Stimulated activated CD4-positive, alpha-beta T cell treated with anti-CD3 and anti-CD28 coated beads, Interleukin-15, amount 100 ng/mL, for 24 hours (primary cell): ENCODE measurements around the gene GATAD1.
A peak's percentile ranks its signal among the peaks of the same experiment; 100 is the strongest.
"Not testable (repeated sequence)": the region's sequence is repeated elsewhere in the genome, so short reads cannot be mapped to it uniquely, and the experiment has no call there.

Source experiments
- DNase-seq: peaks from one replicate; pipeline ENCODE4 v3.0.0-alpha.2; 2020

GATAD1 gene

DNA sequence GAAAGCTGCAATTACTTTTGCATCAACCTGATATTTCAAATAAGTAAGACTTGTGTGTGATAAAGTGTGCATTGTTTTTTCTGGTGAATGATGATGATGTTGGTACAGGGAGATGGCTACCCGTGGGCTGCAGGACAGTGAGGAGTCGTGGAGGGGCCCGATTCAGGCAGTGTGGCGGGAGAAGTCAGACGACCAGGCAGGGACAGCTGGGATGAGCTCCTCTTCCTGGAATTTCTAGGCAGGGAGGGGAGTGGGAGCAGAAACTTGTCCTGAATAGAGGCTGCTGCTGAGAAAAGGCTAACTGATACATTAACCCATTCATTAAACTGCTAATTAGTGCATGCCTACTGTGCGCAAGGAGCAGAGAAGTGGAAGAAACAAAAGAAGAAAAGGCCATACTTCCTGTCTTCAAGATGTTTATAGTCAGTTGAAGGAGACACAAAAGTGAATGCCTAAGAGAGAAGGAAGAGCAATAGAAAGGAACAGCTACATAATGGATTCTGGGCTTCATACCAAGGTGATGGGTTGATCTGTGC lies 9.3 kb upstream of the GATAD1 start:
- no peak for DNase-seq

DNA sequence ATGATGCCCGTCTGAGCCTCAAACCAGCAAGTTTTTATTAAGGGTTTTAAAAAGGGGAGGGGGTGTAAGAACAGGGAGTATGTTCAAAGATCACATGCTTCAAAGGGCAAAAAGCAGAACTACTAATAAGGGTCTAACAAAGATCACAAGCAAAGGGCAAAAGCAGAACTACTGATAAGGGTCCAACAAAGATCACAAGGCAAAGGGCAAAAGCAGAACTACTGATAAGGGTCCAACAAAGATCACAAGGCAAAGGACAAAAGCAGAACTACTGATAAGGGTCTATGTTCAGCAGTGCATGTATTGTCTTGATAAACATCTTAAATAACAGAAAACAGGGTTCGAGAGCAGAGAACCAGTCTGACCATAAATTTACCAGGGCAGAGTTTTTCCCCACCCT lies 4.6 kb upstream of the GATAD1 start:
- DNase-seq, result not testable (repeated sequence)

DNA sequence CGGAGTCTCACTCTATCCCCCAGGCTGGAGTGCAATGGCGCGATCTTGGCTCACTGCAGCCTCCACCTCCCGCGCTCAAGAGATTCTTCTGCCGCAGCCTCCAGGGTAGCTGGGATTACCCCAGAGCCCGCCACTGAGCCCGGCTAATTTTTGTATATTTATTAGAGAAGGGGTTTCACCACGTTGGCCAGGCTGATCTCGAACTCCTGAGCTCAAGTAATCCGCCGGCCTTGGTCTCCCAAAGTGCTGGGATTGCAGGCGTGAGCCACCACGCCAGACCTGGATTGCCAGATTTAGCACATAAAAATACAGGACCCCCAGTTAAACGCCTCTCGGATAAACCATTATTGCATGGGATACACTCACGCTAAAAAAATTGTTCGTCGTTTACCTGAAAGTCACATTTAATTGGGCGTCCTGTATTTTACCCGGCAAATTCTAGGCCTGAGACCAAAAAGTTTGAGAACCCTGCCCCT lies 375 bp upstream of the GATAD1 start:
- no peak for DNase-seq

DNA sequence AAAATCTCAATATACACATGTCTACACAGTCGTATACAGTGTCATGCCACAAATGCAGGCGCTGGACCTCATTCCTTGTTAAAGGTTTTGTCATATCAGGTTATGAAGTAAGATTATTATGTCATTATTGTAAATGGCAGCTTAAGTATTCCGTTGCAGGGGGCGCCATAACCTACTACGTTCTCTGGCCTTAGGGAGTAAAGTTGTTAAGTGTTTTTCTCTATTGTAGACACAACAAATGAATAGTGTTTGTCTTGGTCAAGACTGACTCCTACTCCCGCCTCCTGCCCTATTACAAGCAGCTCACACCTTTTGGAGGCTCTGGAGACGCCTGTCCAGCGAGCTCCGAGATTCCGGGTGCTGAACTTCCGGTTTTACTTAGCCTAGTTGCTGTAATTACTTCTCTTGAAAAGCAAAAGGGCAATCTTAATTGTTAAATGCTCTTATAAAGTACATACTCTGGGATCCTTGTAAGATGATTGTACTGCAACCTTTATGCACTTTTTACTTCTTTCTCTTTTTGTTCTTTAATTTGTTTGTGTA lies 994 bp downstream of the GATAD1 start:
- DNase-seq, result peak; percentile 56

DNA sequence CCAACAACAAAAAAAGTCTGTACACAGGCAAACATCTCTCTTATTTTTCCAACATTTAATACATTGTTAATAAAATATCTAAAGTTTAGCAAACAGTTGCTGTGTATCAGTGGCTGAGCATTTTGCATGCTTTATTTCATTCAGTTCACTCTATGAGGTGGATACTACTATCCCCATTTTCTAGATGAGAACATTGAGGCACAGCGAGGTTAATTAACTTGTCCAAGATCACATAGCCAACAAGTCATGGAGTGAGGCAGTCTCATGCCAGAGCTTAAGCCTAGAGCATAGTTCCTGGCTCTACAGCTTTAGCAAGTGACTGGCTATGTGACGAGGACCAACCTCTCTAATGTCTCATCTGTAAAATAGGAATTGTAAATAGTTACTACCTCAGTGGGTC lies 4.4 kb downstream of the GATAD1 start:
- DNase-seq, result no peak

DNA sequence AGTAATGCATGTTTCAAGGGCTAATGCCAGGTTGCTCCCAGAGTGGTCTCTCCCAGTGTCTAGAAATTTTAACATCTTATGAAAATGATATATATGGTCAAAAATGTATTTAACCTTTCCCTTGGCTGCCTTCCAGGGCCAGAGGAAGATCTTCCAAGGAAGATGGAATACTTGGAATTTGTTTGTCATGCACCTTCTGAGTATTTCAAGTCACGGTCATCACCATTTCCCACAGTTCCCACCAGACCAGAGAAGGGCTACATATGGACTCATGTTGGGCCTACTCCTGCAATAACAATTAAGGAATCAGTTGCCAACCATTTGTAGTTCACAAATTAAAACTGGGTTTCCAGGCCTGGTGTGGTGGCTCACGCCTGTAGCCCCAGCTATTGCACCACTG lies 9.0 kb downstream of the GATAD1 start:
- no peak for DNase-seq

DNA sequence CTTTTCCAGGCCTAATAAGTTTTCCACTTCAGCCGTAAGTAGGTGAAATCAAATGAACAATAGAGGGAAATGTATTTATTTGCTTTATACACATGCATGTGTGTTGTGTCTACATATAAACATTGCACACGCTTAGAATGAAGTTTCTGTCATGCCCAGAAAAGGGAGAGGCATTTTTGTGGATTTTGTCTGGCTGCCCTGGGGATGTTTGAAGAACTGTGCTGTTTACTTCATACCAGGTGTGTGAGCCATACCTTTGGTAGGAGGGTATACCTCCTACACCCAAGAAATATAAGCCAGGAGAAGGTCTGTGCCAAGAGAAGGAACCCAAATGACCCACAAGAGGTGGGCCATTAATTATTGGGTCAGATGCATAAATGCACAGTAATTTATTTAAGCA lies 12.8 kb downstream of the GATAD1 start:
- DNase-seq, result no peak

DNA sequence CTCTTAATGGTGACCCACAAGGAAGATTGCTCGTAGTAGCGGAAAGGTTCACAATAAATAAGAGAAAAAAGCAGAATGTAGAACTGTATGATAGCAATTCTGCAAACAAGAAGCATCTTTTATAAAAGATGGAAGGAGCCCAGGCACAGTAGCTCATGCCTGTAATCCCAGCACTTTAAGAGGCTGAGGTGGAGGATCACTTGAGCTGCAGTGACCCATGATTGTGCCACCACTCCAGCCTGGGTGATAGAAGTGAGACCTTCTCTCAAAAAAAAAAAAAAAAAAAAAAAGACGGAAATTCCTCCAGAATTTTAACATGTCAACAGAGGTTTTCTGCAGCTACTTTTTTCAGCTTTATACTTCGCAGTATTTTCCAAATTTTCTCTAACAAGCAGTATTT lies 13.2 kb downstream of the GATAD1 start:
- DNase-seq, result no peak

DNA sequence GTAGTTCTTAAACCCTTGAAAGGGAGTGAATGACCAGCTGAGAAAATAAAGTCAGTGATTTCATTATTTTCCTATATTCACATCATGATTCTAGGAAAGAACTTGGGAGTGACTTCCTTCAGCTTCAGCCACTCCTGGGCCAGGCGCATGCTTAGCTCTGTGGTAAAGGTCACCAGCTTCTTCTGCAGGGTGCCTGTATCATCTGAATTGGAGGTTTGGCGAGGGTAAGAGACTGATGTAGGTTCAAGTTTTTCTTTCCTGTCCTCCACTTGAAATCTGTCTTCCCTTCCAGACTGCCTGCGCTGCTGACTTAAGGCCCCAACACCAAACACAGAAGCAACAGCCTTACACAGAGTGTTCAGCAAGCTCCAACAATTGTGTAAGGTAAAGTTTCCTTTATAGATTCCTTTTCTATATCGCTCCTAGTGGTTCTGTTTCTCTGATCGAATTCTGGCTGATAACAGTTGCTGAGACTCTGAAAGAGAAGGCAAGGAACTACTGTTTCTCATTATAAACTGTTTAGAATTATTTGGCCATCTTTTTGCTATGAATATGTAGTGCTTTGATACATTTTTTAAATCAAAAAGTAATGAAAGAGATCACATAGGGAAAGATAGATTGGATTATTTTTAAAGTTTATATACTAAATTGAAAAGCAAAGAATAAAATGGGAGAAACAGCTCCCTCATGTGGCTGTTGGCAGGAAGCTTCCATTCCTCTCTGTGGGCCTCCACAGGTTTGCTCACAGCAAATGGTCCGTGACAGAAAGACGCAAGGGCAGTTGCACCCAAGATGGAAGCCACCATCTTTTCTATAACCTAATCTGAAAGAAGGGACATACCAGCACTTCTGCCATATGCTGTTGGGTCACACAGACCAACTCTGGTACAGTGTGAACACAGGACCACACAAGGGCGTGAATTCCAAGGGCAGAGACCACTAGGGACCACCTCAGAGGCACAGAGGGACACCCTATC lies 14.0 kb downstream of the GATAD1 start:
- DNase-seq, result peak; percentile 29

DNA sequence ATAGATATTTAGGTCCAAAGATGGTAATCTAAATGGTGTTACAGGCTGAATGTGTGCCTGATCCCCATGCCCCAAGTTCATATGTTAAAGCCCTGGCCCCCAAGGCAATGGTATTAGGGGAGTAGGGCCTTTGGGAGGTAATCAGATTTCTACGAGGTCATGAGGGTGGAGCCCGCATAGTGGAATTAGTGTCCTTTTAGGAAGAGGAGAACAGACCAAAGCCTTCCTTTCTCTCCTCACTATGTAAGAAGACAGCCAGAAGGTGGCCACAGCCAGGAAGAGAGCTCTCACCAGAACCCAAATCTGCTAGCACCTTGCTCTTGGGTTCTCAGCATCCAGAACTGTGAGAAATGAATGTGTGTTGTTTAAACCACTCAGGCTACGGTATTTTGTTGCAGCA lies 15.3 kb downstream of the GATAD1 start:
- DNase-seq, result no peak

DNA sequence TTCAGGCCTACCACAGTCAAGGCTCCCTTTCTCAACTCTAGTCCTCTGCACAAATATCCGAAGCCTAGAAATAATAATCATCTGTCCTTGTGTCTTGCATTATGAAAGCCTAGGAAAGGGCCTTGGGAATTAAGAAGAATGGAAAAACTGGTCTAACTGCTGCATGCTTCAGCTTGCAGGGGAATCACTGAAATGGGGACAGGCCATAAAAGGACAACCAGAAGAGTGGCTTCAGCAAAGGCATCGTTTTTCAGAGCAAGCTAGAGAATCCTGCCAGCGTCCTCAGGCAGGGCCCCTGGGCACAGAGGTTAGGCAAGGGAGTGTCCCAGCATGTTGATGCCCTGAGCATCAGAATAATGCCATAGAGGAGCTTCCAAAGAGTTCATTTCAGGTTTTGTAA lies 17.2 kb downstream of the GATAD1 start:
- no peak for DNase-seq

DNA sequence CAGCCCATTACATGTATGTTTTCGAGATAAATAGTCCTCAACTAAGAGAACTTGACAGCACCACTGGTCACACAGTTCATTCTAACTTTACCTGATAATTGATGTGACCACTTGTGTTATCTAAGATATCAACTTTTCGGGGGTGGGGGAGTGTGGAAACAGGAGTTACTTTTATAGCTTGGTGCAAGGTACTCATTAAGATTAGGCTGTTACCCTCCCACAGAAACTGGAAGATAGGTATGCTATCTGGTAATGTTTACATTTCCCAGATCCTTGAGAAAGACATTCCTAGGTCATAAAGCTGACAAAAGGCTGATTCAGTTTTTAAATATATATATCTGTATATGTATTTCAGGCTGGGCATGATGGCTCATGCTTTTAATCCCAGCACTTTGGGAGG lies 19.4 kb downstream of the GATAD1 start:
- DNase-seq, result no peak

DNA sequence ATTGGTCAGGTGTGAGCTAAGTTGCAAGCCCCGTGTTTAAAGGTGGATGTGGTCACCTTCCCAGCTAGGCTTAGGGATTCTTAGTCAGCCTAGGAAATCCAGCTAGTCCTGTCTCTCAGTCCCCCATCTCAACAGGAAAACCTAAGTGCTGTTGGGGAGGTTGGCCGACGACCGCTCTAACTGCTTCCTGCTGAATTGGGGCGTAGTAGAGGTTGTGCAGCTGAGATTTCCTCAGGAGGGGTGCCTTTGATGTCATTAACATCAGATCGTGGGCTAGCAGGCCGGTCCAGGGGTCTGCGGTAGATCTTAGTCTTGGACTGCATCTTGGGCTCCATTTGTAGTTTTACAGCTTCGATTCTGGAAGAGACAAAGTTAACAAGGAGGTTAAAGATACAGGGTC lies 21.3 kb downstream of the GATAD1 start:
- not testable (repeated sequence) for DNase-seq

DNA sequence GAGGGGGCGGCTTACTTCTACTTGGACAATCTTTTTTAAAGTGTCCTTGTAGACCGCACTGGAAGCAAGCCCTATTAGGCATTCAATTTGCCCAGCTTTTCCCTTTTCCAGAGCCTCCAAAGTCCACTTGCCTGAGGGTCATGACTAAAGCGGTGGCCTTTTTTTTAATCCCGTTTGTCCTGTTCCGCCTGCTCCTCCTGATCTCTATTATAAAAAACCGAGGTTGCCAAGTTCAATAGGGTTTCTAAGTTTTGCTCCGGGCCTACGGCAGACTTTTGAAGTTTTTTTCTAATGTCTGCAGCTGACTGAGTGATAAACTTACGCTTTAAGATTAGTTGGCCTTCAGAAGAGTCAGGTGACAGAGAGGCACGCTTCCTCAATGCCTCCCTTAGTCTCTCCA lies 26.7 kb downstream of the GATAD1 start:
- DNase-seq, result not testable (repeated sequence)

DNA sequence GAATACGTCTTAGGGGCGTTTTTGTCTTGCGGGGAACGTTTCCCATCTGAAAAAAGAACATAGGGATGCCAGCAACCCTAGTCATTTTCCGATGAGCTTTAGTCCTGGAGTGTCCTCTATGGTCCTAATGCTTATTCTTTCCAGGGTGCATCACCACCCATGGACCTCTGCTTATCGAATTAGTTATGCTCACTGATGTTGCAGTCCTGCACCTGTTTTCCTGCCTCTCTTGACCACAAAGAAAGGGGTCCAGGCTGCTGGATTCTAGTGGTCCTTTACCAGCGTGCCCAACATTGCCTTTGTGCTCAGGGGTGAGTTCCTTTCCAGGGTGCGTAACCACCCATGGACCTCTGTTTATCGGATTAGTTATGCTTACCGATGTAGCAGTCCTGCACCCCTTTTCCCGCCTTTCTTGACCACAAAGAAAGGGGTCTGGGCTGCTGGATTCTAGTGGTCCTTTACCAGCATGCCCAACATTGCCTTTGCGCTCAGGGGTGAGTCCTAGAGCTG lies 28.0 kb downstream of the GATAD1 start:
- DNase-seq, result not testable (repeated sequence)

DNA sequence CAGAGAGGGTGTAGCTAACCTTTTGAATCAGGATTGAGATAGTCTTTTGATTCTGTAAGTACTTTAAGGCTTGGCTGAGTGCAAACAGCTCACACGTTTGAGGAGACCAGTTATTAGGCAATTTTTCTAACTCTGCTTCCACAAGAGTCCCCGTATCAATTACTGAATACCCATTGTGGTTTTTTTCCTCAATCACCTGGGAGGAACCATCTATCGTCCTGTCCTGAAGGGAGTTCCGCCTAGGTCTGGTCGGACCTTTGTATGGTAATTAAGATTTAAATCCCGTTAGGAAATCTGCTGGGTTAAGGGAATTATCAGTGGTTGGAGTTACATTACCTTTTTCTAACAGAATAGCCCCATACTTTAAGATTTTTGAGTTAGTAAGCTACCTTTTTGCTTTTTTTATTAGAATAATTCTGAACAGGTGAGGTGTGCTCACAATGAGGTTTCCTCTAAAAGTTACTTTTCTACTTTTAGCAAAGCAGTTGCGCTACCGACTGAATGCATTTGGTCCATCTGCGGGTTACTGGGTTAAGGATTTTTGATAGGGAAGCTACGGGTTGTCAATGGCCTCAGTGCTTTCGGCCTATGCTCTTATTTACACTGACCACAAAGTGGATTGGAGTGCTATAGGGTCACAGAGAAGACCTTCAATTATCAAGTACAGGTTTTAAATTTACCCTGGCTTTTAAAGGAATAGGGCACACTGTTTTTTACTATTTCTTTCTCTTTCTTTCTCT lies 28.7 kb downstream of the GATAD1 start:
- DNase-seq, result not testable (repeated sequence)

DNA sequence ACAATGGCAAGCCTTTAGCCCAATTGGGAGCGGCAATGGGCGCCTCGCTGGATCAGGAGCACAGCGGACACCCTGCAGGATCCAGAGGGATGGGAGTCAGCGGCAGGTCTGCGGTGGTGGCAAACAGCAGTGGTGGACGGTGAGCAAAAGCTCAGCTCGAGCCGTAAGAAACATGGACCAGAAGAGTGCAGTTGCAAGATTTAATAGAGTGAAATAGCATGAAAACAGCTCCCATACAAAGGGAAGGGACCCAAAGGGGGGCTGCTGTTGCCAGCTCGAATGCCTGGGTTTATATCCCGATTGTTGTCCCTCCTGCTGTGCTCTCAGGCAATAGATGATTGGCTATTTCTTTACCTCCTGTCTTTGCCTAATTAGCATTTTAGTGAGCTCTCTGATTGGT lies 30.4 kb downstream of the GATAD1 start, which contains the start of gene ERVW-1:
Gene ERVW-1 (minus strand): TSS at position 266 of the 400 bp plus-strand sequence. CDS start 7,565 bp downstream, outside the sequence.
- DNase-seq, result not testable (repeated sequence)

DNA sequence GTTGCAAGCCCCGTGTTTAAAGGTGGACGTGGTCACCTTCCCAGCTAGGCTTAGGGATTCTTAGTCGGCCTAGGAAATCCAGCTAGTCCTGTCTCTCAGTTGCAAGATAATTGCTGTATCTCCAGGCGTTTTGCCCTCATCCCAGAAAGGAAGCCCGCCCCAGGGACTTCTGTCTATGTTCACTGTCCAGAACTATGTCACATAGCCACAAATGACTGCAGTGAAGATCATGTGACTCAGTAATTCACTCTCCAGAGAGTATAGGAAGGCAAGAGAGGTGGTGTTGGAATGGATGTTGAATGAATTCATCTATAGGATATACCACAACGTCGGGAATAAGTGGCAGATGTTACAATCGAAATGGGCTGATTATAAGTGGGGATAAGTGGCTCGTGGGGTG lies 30.8 kb downstream of the GATAD1 start:
- DNase-seq, result no peak

DNA sequence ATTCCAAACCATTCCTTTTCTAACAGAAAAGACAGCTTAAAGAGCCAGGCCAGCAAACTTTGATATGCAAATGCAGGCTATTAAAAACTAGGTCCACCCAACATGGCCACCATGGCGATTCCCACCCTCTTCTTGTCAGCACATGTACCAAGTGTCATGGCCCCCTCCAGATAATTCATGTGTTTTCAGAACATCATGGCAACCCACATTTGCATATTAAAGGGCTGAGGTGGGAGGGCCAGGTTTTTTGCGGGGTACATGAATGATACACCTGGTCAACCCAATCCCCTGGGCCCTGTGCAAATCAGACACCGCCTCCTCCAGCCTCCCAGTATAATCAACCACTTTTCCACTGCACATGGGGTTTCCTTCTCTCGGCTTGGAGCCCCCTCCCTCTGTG lies 31.4 kb downstream of the GATAD1 start:
- DNase-seq, result no peak

DNA sequence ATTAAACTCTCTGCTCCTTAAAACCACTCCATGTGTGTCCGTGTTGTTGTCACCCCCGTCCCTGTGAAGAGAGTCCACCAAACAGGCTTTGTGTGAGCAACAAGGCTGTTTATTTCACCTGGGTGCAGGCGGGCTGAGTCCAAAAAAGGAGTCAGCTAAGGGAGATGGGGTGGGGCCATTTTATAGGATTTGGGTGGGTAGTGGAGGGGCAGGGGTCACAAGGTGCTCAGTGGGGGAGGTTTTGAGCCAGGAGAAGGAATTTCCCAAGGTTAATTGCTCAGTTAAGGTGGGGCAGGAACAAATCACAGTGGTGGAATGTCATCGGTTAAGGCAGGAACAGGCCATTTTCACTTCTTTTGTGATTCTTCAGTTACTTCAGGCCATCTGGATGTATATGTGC lies 31.9 kb downstream of the GATAD1 start:
- DNase-seq, result not testable (repeated sequence)

DNA sequence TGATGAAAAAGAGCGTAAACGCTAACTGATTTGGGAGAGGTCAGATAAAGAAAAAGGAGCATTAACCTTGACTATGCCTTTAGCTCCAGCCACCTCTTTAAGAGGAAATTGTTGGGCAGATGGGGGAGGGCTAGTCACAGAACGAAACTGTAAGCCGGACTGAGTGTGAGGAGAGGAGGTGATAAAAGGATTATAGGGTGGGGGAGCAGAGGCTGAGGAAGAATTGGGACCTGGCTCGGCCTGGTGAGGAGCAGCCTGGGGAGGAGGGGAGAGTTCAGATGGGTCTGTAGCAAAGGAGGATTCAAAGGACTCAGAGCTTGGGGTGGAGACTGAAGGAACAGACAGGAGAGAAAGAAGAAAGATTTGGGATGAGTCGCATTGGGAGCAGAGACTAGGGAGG lies 36.3 kb downstream of the GATAD1 start:
- DNase-seq, result not testable (repeated sequence)

DNA sequence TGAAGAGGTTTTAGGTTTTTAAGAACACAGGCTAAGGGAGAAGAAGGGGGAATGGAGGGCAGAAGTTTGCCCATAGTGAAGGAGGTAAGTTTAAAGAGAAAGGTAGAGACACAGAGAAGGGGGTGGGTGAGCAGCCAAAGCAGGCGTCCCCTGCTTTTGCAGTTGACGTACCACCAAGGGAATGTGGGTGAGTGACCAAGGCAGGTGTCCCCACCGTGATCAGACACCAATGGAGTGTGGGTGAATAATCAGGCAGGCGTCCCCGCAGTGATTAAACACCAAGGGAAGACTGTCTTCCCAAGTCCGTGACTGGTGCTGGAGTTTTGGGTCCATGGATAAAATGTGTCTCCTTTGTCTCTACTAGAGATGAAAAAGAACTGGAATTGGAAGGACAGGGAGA lies 36.9 kb downstream of the GATAD1 start:
- not testable (repeated sequence) for DNase-seq
